IMR-90 (cell line): Measurements from ENCODE around the gene GLRA2.

ENCODE experiments used
- CEBPB ChIP-seq: IDR thresholded peaks from 2 replicates; pipeline ENCODE4 v1.6.1; 2012; ENCODE audit warnings: low read depth, low read length, improper control_type of control experiment
- FOS ChIP-seq: fragments of 150-350 bp; IDR thresholded peaks from 2 replicates; pipeline ENCODE4 v1.6.1; 2016; ENCODE audit warnings: low read depth, low read length
- POLR2A ChIP-seq: IDR thresholded peaks from 2 replicates; pipeline ENCODE4 v1.6.1; 2012; ENCODE audit warnings: mild to moderate bottlenecking, low read depth, low read length
- RFX5 ChIP-seq: IDR thresholded peaks from 2 replicates; pipeline ENCODE4 v1.8.0; 2012; ENCODE audit warnings: low read depth, mild to moderate bottlenecking, low read length, moderate library complexity
- TF ChIP-seq, protein P1 (sequence below): conservative IDR thresholded peaks from 2 replicates; pipeline ENCODE4 v1.5.1; 2012; ENCODE audit warnings: mild to moderate bottlenecking, low read depth, low read length, improper control_type of control experiment

DNA sequence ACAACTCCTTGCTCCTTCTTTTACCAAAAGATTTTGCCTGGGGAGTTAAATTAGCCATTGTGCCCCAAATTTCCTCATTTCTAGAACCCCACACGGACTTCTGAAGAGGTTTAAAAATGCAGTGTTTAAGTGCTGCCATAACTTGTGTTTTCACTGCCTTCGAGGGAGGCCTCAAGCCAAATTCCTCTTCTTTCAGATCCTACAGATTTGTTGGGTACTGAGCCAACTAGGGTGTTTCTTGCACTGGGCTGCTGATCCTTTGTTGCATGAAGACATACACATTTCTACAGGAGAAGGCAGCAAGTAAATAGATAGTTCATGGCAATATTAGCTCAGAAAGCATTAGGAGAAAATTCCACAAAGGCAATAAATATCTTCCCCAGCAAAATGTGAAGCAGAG is 43.8 kb downstream of the GLRA2 start:
- TF ChIP-seq CEBPB (no peak), RFX5 (no peak), POLR2A (no peak), FOS (no peak)
- TF ChIP-seq, protein P1, sequence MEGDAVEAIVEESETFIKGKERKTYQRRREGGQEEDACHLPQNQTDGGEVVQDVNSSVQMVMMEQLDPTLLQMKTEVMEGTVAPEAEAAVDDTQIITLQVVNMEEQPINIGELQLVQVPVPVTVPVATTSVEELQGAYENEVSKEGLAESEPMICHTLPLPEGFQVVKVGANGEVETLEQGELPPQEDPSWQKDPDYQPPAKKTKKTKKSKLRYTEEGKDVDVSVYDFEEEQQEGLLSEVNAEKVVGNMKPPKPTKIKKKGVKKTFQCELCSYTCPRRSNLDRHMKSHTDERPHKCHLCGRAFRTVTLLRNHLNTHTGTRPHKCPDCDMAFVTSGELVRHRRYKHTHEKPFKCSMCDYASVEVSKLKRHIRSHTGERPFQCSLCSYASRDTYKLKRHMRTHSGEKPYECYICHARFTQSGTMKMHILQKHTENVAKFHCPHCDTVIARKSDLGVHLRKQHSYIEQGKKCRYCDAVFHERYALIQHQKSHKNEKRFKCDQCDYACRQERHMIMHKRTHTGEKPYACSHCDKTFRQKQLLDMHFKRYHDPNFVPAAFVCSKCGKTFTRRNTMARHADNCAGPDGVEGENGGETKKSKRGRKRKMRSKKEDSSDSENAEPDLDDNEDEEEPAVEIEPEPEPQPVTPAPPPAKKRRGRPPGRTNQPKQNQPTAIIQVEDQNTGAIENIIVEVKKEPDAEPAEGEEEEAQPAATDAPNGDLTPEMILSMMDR, result no peak
